SK-N-SH (cell line): Measurements from ENCODE around the gene CPED1. TPM values are rescaled to one million over a fixed set of nuclear protein-coding genes. Genes with fewer than 3 reads are reported as not detected.

Experiments used
- CTCF ChIA-PET: fragments of 300-600, 350-600 bp; formaldehyde crosslinking; extraction: SDS; loops from one replicate; lab custom pipeline; 2021; lab: Yijun Ruan, JAX
- POLR2A ChIA-PET: fragments of 350-600 bp; sonication (Branson Sonifier 250); formaldehyde crosslinking; extraction: SDS; loops from one replicate; lab custom pipeline; 2020; ENCODE audit warnings: antibody characterized with exemption, inconsistent platforms; lab: Yijun Ruan, JAX
- DNase-seq: peaks from one replicate; pipeline ENCODE4 v3.0.0; 2012
- H2AFZ ChIP-seq: fragments of 200-600 bp; sonication (generic); 2 replicates; pipeline ENCODE4 v1.8.1; 2016; ENCODE audit warnings: antibody characterized with exemption, mild to moderate bottlenecking, low read depth
- H3F3A ChIP-seq: fragments of 200-600 bp; sonication (generic); replicated peaks from 2 replicates; pipeline ENCODE3; 2016; ENCODE audit warnings: antibody characterized with exemption, mild to moderate bottlenecking; ENCODE audit not compliant: insufficient read depth
- H3K27ac ChIP-seq, 2 experiments: fragments of 200-500 bp in 1 of 2; fragments of 200-600 bp in 1 of 2; sonication (Bioruptor generic) in 1 of 2; sonication (generic), shearing (Covaris generic) in 1 of 2; 2 replicates each; pipeline versions ENCODE4 v1.5.1 to v1.6.1; 2014 to 2016; ENCODE audit warnings: low read depth in 2 of 2, inconsistent platforms in 1 of 2, low read length in 1 of 2, mild to moderate bottlenecking in 1 of 2, mixed read lengths in 1 of 2
- H3K27me3 ChIP-seq: fragments of 200-600 bp; sonication (generic), shearing (Covaris generic); 2 replicates; pipeline ENCODE4 v1.6.1; 2016; ENCODE audit warnings: mixed run types; ENCODE audit not compliant: insufficient read depth
- H3K36me3 ChIP-seq, 2 experiments: fragments of 200-500 bp in 1 of 2; fragments of 200-600 bp in 1 of 2; sonication (Bioruptor generic) in 1 of 2; sonication (generic) in 1 of 2; replicated peaks in 1 of 2; 2 replicates each; pipeline versions ENCODE3 to v1.5.1; 2014 to 2016; ENCODE audit warnings: low read length in 1 of 2, mild to moderate bottlenecking in 1 of 2; ENCODE audit not compliant: insufficient read depth in 2 of 2, control insufficient read depth in 1 of 2
- H3K4me1 ChIP-seq, 2 experiments: fragments of 200-500 bp in 1 of 2; fragments of 200-600 bp in 1 of 2; sonication (Bioruptor generic) in 1 of 2; sonication (generic), shearing (Covaris generic) in 1 of 2; 2 replicates each; pipeline versions ENCODE4 v1.5.1 to v1.6.1; 2014 to 2016; ENCODE audit warnings: low read depth in 1 of 2, low read length in 1 of 2, mixed run types in 1 of 2; ENCODE audit not compliant: insufficient read depth in 2 of 2, control insufficient read depth in 1 of 2
- H3K4me2 ChIP-seq: fragments of 200-600 bp; sonication (generic), shearing (Covaris generic); 2 replicates; pipeline ENCODE4 v1.6.1; 2017; ENCODE audit warnings: mixed run types
- H3K4me3 ChIP-seq, 2 experiments: fragments of 200-500 bp in 1 of 2; fragments of 200-600 bp in 1 of 2; sonication (Bioruptor generic) in 1 of 2; sonication (generic), shearing (Covaris generic) in 1 of 2; 2 replicates each; pipeline versions ENCODE4 v1.5.1 to v1.8.1; 2014 to 2016; ENCODE audit warnings: low read depth in 2 of 2, inconsistent platforms in 1 of 2, low read length in 1 of 2, mild to moderate bottlenecking in 1 of 2, mixed read lengths in 1 of 2, moderate library complexity in 1 of 2
- H3K79me2 ChIP-seq: fragments of 200-600 bp; sonication (generic); 2 replicates; pipeline ENCODE4 v1.8.1; 2017; ENCODE audit warnings: mild to moderate bottlenecking; ENCODE audit not compliant: insufficient read depth
- H3K9ac ChIP-seq: fragments of 200-600 bp; sonication (generic); 2 replicates; pipeline ENCODE4 v1.6.1; 2017; ENCODE audit warnings: mixed run types
- H3K9me2 ChIP-seq: fragments of 200-600 bp; sonication (generic); 2 replicates; pipeline ENCODE4 v1.6.1; 2017; ENCODE audit warnings: mixed run types
- H3K9me3 ChIP-seq: fragments of 200-600 bp; sonication (generic); 2 replicates; pipeline ENCODE4 v1.6.1; 2017; ENCODE audit warnings: mixed run types, mild to moderate bottlenecking, moderate library complexity
- H4K20me1 ChIP-seq: fragments of 200-600 bp; sonication (generic); 2 replicates; pipeline ENCODE4 v1.6.1; 2017; ENCODE audit warnings: mild to moderate bottlenecking, mixed run types; ENCODE audit not compliant: insufficient read depth
- CHD2 ChIP-seq: fragments of 150-350 bp; IDR thresholded peaks from 2 replicates; pipeline ENCODE4 v1.6.1; 2018; ENCODE audit warnings: low read length; ENCODE audit not compliant: partially characterized antibody
- CTCF ChIP-seq: fragments of 200-600 bp; sonication (generic); IDR thresholded peaks from 2 replicates; pipeline ENCODE4 v1.6.1; 2017; ENCODE audit warnings: antibody characterized with exemption, mild to moderate bottlenecking, moderate library complexity
- ELF1 ChIP-seq: IDR thresholded peaks from 2 replicates; pipeline ENCODE4 v1.4.0; 2012
- EZH2phosphoT487 ChIP-seq: fragments of 200-600 bp; sonication (generic); IDR thresholded peaks from 2 replicates; pipeline ENCODE4 v1.6.1; 2017; ENCODE audit warnings: low read depth, mixed run types, mild to moderate bottlenecking, antibody characterized with exemption, moderate library complexity, borderline replicate concordance
- FOXM1 ChIP-seq: IDR thresholded peaks from 2 replicates; pipeline ENCODE4 v1.4.0; 2012; ENCODE audit warnings: low read depth, mild to moderate bottlenecking
- GABPA ChIP-seq: IDR thresholded peaks from 2 replicates; pipeline ENCODE4 v1.4.0; 2012; ENCODE audit warnings: low read depth, mild to moderate bottlenecking
- GATA2 ChIP-seq: sonication (generic); formaldehyde crosslinking; IDR thresholded peaks from 2 replicates; pipeline ENCODE4 v1.5.0; 2020; ENCODE audit warnings: mild to moderate bottlenecking, missing genetic modification reagents
- IRF3 ChIP-seq: fragments of 150-350 bp; IDR thresholded peaks from 2 replicates; pipeline ENCODE4 v1.6.1; 2016; ENCODE audit warnings: mild to moderate bottlenecking, low read depth, low read length
- JUND ChIP-seq: IDR thresholded peaks from 2 replicates; pipeline ENCODE4 v1.4.0; 2012
- MAX ChIP-seq: IDR thresholded peaks from 2 replicates; pipeline ENCODE4 v1.4.0; 2012; ENCODE audit warnings: low read depth
- MEF2A ChIP-seq: IDR thresholded peaks from 2 replicates; pipeline ENCODE4 v1.4.0; 2012; ENCODE audit warnings: low read depth, borderline replicate concordance
- NRF1 ChIP-seq: IDR thresholded peaks from 2 replicates; pipeline ENCODE4 v1.6.1; 2012; ENCODE audit warnings: low read depth, mild to moderate bottlenecking, low read length
- RCOR1 ChIP-seq: fragments of 150-350 bp; IDR thresholded peaks from 2 replicates; pipeline ENCODE4 v1.6.1; 2017; ENCODE audit warnings: antibody characterized with exemption, low read length
- REST ChIP-seq: IDR thresholded peaks from 2 replicates; pipeline ENCODE4 v1.6.1; 2012; ENCODE audit warnings: mild to moderate bottlenecking, low read depth, low read length, moderate library complexity
- RXRA ChIP-seq: IDR thresholded peaks from 2 replicates; pipeline ENCODE4 v1.4.0; 2012; ENCODE audit warnings: low read depth, mild to moderate bottlenecking, borderline replicate concordance
- SMC3 ChIP-seq: IDR thresholded peaks from 2 replicates; pipeline ENCODE4 v1.6.1; 2012; ENCODE audit warnings: low read depth, low read length, improper control_type of control experiment
- TAF1 ChIP-seq: IDR thresholded peaks from 2 replicates; pipeline ENCODE4 v1.6.1; 2012; ENCODE audit warnings: low read depth, mild to moderate bottlenecking, low read length, moderate library complexity, borderline replicate concordance
- TCF12 ChIP-seq: IDR thresholded peaks from 2 replicates; pipeline ENCODE4 v1.4.0; 2012
- TEAD4 ChIP-seq: IDR thresholded peaks from 2 replicates; pipeline ENCODE4 v1.4.0; 2012; ENCODE audit warnings: mild to moderate bottlenecking, borderline replicate concordance; ENCODE audit not compliant: insufficient read depth
- WGBS: methylation state at CpG from one replicate; pipeline ENCODE4 v1.1.6; 2017; ENCODE audit warnings: low lambda C conversion rate; 5-methylcytosine and 5-hydroxymethylcytosine counted together
- polyA plus RNA-seq, 3 experiments: library from polyadenylated mRNA; depleted of rRNA; stranded (reverse); fragments of >200 nt; gene quantifications; 2 replicates each; pipeline ENCODE4 v1.2.3, GENCODE V29; 2012

CPED1 gene
- polyA plus RNA-seq, 1 of the 3 experiments (the other 2 are of a cell fraction), result 4.4 TPM

GRCh38 chr7:120986650-120987049 lies 1.9 kb upstream of the CPED1 start:
- Histone ChIP-seq H3F3A (peaks cover 22% of the 10 kb centered on the region), H3K9me2 (no peaks in the 10 kb centered on the region), H3K27ac (no peak overlapping the region), H3K4me2 (no peak overlapping the region), H3K79me2 (peaks cover 16% of the 10 kb centered on the region), H3K9ac (no peak overlapping the region), H2AFZ (no peak overlapping the region), H3K27me3 (no peaks in the 10 kb centered on the region), H3K9me3 (no peaks in the 10 kb centered on the region), H3K4me1 (peaks cover 0 to 24% of the 10 kb centered on the region in 2 experiments; a peak in 2 of 4 replicates), H3K4me3 (no peak overlapping the region), H4K20me1 (no peaks in the 10 kb centered on the region), H3K36me3 (no peaks in the 10 kb centered on the region)
- POLR2A ChIA-PET, result no interaction called here
- 86% methylated on average over 2 of the region's 2 CpGs for WGBS
- no peak for TF ChIP-seq TEAD4
- no peak for TF ChIP-seq GATA2 (CRISPR knock-in tag)
- TF ChIP-seq EZH2phosphoT487, result no peak
- no peak for TF ChIP-seq FOXM1
- TF ChIP-seq ELF1, result no peak
- no peak for TF ChIP-seq NRF1
- no peak for TF ChIP-seq TAF1
- TF ChIP-seq CTCF, result no peak
- no peak for TF ChIP-seq JUND
- TF ChIP-seq GABPA, result no peak
- TF ChIP-seq SMC3, result no peak
- TF ChIP-seq MEF2A, result no peak
- TF ChIP-seq IRF3, result no peak
- CTCF ChIA-PET, result interaction anchor here (0.9 to 8.9 kb wide), 42 partner anchors 9 to 292 kb away, joined by 3 to 397 read pairs (median 10); partner anchors contain the start of gene ING3
- no peak for DNase-seq

GRCh38 chr7:120987280-120987679 lies 1.2 kb upstream of the CPED1 start:
- peaks cover 18% of the 10 kb centered on the region for H3K79me2 ChIP-seq

More at GRCh38 chr7:120987280-120987679, 1.2 kb upstream of the CPED1 start:
- peaks cover 6 to 30% of the 10 kb centered on the region in 2 experiments; a peak in 3 of 4 replicates for H3K4me1 ChIP-seq
- H3K27me3 ChIP-seq, result no peaks in the 10 kb centered on the region
- no peak for DNase-seq
- no peak overlapping the region for H3K9ac ChIP-seq
- peak overlapping the region; percentile 86; the same call in 1 of the 2 replicates for H3K4me2 ChIP-seq
- no peaks in the 10 kb centered on the region for H3K9me3 ChIP-seq
- H3K27ac ChIP-seq, result no peak overlapping the region
- peak overlapping the region; percentile 49 to 62; a peak in 2 of 4 replicates for H3K4me3 ChIP-seq
- peaks cover 28% of the 10 kb centered on the region for H3F3A ChIP-seq
- ChIA-PET CTCF (interaction anchor here (0.6 to 8.9 kb wide), 51 partner anchors 10 to 1007 kb away, joined by 3 to 397 read pairs (median 7); partner anchors contain the start of gene ING3), POLR2A (interaction anchor here (2.2 to 3.1 kb wide), 2 partner anchors 37 to 89 kb away, joined by 7 to 11 read pairs; partner anchors contain the start of gene ING3)
- TF ChIP-seq REST (no peak), NRF1 (no peak), GATA2 (CRISPR knock-in tag) (no peak), RXRA (no peak), ELF1 (no peak), RCOR1 (no peak), JUND (no peak), SMC3 (no peak), MAX (no peak), MEF2A (no peak), IRF3 (no peak), TCF12 (no peak), CHD2 (no peak)
- H4K20me1 ChIP-seq, result no peaks in the 10 kb centered on the region
- under 1% methylated on average over 3 of the region's 3 CpGs for WGBS
- no peaks in the 10 kb centered on the region for H3K36me3 ChIP-seq
- H2AFZ ChIP-seq, result peak overlapping the region; percentile 86; the same call in 1 of the 2 replicates
- H3K9me2 ChIP-seq, result no peaks in the 10 kb centered on the region
